Measurements from ENCODE around the gene RBM47. TPM values are rescaled to one million over a fixed set of nuclear protein-coding genes. Genes with fewer than 3 reads are reported as not detected.

The RBM47 gene
- total RNA-seq, 1 donor from 2014 or later = 4.6 TPM

GRCh38 chr4:40586729-40587128 lies 42.9 kb downstream of the RBM47 start:
- no peaks in the 10 kb centered on the region for H3K9me3 Mint-ChIP-seq (ENCODE audit: unreplicated experiment)
- H3K36me3 Mint-ChIP-seq (ENCODE audit: low read depth, unreplicated experiment) = no peaks in the 10 kb centered on the region
- no peak overlapping the region for H3K27ac Mint-ChIP-seq (ENCODE audit: unreplicated experiment)
- H3K27me3 Mint-ChIP-seq (ENCODE audit: unreplicated experiment) = peaks cover 2% of the 10 kb centered on the region
- no peak for TF ChIP-seq CTCF (IDR thresholded peaks at IDR 0.05; ENCODE audit: unreplicated experiment)
- H3K4me3 Mint-ChIP-seq (ENCODE audit: unreplicated experiment) = no peak overlapping the region
- H3K4me1 Mint-ChIP-seq (ENCODE audit: unreplicated experiment) = peaks cover 4% of the 10 kb centered on the region
- no peak for DNase-seq (ENCODE audit: low spot score)

- Mint-ChIP-seq H3K4me3 (ENCODE audit: unreplicated experiment) (no peak overlapping the region), H3K36me3 (ENCODE audit: low read depth, unreplicated experiment) (no peaks in the 10 kb centered on the region), H3K27ac (ENCODE audit: unreplicated experiment) (no peak overlapping the region), H3K9me3 (ENCODE audit: unreplicated experiment) (no peaks in the 10 kb centered on the region), H3K27me3 (ENCODE audit: unreplicated experiment) (peaks cover 2% of the 10 kb centered on the region), H3K4me1 (ENCODE audit: unreplicated experiment) (peaks cover 4% of the 10 kb centered on the region)
- no peak for DNase-seq (ENCODE audit: low spot score)
- TF ChIP-seq CTCF (IDR thresholded peaks at IDR 0.05; ENCODE audit: unreplicated experiment) = no peak
Observed at GRCh38 chr4:40586034-40586433, 43.6 kb downstream of the RBM47 start.

- TF ChIP-seq CTCF (IDR thresholded peaks at IDR 0.05; ENCODE audit: unreplicated experiment) = no peak
- no peaks in the 10 kb centered on the region for H3K9me3 Mint-ChIP-seq (ENCODE audit: unreplicated experiment)
- no peaks in the 10 kb centered on the region for H3K36me3 Mint-ChIP-seq (ENCODE audit: low read depth, unreplicated experiment)
- no peak for DNase-seq (ENCODE audit: low spot score)
- peaks cover 2% of the 10 kb centered on the region for H3K27me3 Mint-ChIP-seq (ENCODE audit: unreplicated experiment)
- no peak overlapping the region for H3K27ac Mint-ChIP-seq (ENCODE audit: unreplicated experiment)
- peaks cover 4% of the 10 kb centered on the region for H3K4me1 Mint-ChIP-seq (ENCODE audit: unreplicated experiment)
- no peak overlapping the region for H3K4me3 Mint-ChIP-seq (ENCODE audit: unreplicated experiment)
Observed at GRCh38 chr4:40585201-40585799, 44.4 kb downstream of the RBM47 start.

GRCh38 chr4:40584517-40585141 lies 45.0 kb downstream of the RBM47 start:
- peaks cover 4% of the 10 kb centered on the region for H3K4me1 Mint-ChIP-seq (ENCODE audit: unreplicated experiment)
- DNase-seq (ENCODE audit: low spot score) = no peak
- H3K9me3 Mint-ChIP-seq (ENCODE audit: unreplicated experiment) = no peaks in the 10 kb centered on the region
- no peak overlapping the region for H3K27ac Mint-ChIP-seq (ENCODE audit: unreplicated experiment)
- no peak for TF ChIP-seq CTCF (IDR thresholded peaks at IDR 0.05; ENCODE audit: unreplicated experiment)
- H3K4me3 Mint-ChIP-seq (ENCODE audit: unreplicated experiment) = no peak overlapping the region
- no peaks in the 10 kb centered on the region for H3K36me3 Mint-ChIP-seq (ENCODE audit: low read depth, unreplicated experiment)
- peaks cover 2% of the 10 kb centered on the region for H3K27me3 Mint-ChIP-seq (ENCODE audit: unreplicated experiment)

GRCh38 chr4:40583850-40584439 lies 45.7 kb downstream of the RBM47 start:
- Mint-ChIP-seq H3K9me3 (ENCODE audit: unreplicated experiment) (no peaks in the 10 kb centered on the region), H3K27me3 (ENCODE audit: unreplicated experiment) (peaks cover 2% of the 10 kb centered on the region), H3K36me3 (ENCODE audit: low read depth, unreplicated experiment) (no peaks in the 10 kb centered on the region), H3K4me3 (ENCODE audit: unreplicated experiment) (no peak overlapping the region), H3K27ac (ENCODE audit: unreplicated experiment) (no peak overlapping the region), H3K4me1 (ENCODE audit: unreplicated experiment) (peaks cover 4% of the 10 kb centered on the region)
- TF ChIP-seq CTCF (IDR thresholded peaks at IDR 0.05; ENCODE audit: unreplicated experiment) = no peak
- DNase-seq (ENCODE audit: low spot score) = no peak

All from endothelial cell (in vitro differentiated cells).